ENCODE results near the gene DHRS13. TPM values are rescaled to one million over a fixed set of nuclear protein-coding genes. Genes with fewer than 3 reads are reported as not detected.

DHRS13 gene, protein sequence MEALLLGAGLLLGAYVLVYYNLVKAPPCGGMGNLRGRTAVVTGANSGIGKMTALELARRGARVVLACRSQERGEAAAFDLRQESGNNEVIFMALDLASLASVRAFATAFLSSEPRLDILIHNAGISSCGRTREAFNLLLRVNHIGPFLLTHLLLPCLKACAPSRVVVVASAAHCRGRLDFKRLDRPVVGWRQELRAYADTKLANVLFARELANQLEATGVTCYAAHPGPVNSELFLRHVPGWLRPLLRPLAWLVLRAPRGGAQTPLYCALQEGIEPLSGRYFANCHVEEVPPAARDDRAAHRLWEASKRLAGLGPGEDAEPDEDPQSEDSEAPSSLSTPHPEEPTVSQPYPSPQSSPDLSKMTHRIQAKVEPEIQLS
- 8.0 and 16.5 TPM in 2 replicates for total RNA-seq

DNA sequence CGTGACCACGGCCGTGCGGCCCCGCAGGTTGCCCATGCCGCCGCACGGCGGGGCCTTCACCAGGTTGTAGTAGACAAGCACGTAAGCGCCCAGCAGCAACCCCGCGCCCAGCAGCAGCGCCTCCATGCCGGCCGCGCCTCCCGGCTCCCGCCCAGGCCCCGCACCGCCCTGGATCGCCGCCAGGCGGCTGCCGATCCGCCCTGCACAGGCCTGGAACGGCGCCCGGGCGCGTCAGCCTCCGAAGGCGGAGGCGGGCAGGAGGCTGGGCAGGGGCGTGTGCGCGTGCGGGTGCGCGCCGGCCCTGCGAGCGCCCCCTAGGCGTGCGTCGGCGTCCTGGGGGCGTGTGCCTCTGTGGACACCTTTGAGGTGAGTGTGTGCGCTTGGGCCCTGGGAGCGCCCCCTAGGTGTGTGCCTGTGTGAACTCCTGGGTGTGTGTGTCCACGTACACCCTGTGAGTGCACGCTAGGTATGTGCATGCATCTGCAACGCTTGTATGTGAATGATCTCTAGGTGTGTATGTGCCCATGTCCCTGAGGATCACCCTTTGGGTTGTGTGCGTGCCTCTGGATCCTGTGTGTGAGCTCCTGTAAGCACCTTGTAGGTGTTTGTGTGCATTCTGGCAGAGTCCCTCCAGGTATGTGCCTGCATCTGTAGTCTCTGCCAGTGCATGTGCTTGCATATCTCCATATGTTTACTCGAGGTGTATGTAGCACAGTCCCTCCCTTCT, at the start of gene DHRS13:
Gene DHRS13 (minus strand): TSS at position 261 of the 727 bp plus-strand sequence. CDS start 135 bp downstream, at position 126.
- peak; percentile 70 for DNase-seq (ENCODE audit: low read depth)

DNA sequence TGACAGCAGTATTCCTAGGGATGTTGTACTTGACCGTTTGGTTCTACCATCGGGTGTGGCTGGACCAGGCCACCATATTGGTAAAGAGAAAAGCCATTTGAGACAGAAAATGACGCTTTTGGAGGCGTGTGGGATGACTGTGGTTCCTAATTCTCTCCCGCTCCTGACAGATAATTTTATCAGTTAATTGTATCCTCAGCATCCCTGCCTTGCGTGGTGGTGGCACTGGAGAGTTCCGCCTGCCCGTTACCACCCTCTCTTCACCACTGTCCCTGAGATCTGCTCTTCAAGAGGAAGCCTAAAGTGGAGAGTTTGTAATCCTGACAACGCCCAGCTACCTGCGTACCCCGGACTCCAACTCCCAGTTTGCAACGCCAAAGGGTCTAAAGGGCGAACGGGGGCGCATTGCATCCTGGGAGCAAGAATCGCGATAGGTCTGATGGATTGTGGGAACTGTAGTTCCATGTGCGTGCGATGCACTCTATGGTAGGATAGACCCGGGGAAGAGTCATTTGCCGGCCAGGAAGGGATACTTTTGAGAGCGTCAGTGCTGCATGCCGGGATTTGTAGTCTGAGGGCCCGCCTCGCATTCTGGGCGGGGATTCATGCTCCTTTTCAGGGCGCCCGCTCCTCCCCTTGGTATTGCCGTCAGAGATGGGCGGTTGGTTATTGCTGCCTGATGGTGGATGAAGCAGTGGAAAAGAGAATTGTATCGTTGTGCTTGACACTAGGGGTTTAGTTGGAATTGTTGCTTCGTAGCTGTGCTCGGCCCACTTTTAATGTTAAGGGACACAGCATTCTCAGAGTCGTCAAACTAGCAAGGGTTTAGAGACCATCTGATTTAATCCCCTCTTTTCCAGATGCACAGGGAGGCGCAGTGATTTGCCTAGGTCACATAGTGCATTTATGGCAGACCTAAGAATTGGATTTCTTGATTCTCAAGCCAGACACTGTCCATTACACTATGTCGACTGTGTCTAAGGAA, 49.4 kb upstream of the DHRS13 start:
- DNase-seq (ENCODE audit: low read depth): peak; percentile 99

DNA sequence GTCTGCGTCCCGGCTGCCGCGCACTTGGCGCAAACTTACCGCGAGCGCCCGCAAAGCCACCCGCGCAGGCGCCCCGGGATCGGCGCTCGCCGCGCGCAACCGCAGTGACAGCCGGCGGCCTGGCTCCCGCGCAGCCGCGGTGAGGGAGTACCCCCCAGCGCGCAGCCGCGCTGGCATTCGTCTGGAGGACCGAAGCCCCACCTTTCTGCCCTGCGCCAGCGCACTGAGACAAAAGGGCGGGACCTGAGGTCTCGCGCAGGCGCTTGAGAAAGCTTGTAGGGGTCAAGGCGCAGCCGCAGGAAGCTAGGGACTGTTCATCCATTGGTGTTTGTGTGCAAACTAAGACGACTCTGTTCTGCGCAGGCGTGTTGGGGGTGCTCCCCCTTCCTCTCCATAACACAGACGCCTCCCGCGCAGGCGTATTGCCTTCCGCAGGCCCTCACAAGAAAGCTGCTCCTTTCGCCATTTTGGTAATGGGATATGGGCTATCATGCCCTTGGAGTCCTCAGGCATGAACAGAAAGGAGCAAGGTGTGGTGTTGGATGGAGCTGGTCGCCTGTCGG, 48.6 kb upstream of the DHRS13 start, which contains the start of gene PHF12:
Gene PHF12 (minus strand): TSS at position 91 of the 563 bp plus-strand sequence. CDS start 558 bp downstream, outside the sequence.
- peak; percentile 100 for DNase-seq (ENCODE audit: low read depth)

DNA sequence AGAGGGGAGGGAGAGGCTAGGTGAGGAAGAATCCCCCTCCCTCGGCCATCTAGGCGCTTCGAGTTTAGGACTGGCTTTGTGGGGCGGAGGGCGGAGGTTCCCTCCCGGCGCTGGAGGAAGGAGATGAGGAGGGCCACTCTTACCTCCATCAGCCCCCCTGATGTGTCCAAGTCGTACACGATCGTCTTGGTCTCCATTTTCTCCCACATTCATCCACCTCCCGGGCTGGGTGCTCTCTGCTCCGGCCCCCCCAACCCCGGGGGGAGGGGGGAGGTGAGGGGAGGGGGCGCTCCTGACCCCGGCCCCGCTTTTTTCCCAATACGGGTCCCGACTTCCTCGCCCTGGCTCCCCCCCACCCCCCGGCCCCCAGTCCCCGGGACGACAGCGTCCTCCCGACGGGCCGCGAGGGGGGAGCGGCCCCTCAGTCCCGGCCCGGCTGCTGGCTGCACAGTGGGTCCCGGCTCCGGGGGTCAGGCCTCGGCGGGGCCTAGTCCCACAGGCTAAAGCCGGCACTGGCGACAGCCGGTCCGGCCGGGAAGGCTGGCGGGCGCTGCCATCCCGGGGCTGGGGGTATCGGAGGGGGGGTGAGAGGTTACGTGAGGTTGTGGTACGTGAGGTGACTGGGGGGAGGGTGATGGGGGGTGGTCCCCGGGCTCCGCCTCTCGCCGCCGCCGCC, 48.0 kb upstream of the DHRS13 start:
- DNase-seq (ENCODE audit: low read depth): no peak

DNA sequence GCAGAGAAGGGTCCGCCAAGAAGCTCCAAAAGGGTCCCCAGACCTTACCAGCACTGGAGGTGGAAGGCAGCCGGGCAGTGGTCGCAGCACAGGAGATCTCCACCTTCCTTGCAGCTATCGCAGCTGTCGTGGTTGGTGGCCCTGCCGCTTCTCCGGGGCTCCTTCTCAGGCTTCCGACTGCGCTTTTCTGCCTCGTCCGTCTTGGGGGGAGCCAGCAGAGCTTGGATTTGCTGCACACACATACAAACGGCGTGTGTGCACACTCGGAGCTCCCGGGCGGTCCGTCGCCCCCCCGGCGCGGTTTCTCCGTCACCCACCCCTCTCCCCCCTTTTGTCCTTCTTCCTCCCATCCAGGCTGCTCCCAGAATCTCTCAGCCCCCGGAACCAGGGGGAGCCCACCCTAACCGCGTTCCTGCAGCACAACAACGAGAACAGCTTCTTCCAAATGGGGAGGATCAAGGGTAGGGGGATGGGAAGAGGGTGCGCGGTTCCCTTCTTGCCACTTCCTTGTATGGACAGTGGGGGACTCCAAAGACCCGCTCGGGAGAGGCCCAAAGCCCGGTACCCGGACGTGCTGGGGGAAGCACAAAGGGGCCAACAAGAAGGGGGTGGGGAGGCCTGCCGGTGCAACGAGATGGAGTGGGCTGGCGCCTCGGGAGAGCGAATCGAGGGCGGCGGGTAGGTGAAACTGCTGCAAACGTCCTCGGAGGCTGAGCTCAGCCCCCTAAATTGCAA, 47.3 kb upstream of the DHRS13 start:
- no peak for DNase-seq (ENCODE audit: low read depth)

DNA sequence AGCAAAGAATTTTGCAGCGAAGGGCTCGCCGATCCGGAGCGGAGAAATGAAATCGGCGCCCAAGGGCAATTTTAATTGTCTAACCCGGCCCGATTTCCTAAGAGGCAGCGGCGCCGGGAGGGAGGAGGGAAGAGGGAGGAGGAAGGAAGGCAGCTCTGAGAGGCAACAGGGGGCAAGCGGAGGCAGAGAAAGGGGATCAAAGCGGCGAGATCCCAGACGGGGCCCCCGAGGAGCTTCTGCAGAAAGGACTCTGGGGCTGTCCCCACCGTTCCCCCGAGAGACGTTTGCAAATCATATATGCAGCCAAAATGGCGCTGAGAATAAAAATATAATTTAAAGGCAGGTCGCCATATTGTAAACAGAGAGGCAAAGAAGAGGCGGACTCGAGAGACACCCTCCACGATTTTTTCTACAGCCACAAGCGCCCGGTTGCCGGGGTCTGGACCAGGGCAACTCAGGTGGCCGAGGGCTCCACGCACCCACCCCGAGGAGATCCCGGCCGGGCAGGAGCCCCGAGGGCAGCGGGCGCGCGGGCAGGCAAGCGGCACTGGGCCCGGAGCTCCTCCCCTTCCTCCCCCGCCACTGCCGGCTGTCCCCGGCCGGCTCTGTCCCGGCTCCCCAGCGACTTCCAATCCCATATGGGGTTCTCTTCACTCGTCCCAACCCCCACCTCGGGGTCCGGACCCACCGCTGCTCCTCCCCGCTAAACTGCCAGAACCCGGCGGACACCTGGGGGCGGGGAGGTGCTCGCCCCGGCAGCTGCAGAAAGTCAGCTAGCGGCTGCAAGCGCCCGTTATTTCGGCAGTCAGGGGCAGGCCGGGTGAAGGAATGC, 46.5 kb upstream of the DHRS13 start:
- peak; percentile 46 for DNase-seq (ENCODE audit: low read depth)

DNA sequence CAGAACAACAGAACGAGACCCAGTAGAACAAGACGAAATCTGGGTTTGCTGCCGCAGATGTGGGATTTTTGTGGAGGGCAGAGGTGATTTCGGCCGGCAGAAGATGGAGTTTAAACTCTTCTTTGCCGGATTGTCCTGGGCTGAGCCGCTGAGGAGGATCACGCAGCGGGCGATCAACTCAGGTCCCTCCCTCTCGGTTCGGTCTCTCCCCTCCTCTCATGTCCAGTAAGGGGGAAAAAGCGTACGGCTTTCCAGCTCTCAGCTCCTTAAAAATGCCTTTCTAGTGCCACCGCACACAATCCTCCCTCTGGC, 46.0 kb upstream of the DHRS13 start:
- no peak for DNase-seq (ENCODE audit: low read depth)

DNA sequence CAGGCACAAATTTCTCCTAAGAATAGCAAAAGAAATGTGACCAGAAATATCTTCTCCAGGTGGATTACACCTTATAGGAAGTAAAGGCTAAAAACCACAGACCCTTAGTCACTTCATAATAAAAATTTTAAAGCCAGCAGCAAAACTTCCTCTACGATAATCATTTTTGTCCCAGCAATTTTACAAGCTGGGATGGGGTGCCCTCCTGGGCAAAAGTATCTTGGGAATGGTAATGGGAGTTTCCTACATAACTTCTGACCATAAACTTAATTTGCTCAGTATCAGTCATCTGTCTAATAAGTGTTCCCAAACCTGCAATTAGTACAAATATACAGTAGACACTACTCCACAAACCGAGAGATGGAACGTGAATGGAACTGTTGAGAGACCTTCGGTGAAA, 45.5 kb upstream of the DHRS13 start:
- DNase-seq (ENCODE audit: low read depth): no peak

DNA sequence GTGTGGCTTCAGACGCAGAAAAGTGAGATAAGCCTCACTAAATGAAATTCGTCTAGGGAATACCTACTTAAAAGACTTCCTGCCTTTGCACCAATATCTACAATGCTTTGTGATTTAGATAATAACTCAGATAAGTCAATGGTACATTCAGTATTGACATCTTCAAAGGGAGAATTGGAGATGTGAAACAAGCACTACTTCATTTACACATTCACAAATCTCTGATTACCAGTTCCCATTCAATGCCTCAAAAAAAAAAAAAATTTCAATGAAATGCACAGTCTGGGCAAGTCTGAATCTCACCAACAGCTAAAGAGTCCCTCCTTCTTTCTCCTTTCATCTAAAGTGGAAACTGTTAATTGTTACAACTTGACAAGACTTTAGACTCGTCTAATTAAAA, 44.8 kb upstream of the DHRS13 start:
- no peak for DNase-seq (ENCODE audit: low read depth)

DNA sequence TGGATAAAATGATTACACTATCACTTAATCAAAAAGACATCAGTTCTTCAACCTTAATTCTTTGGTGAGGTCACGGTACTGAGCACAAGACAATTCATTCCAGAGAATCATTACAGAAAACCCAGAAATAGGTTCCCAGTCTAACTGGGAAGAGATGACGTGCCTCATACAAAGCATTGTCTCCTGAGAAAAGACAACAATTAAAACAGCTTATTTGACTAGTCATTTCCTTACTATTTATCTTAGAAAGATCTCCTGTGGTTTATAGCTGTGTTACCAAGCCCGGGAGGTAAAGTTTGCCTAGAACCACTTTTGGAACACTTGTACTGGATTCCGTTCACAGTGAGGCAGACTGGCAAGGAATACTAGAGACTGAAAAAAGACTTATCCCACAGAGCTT, 43.4 kb upstream of the DHRS13 start:
- DNase-seq (ENCODE audit: low read depth): peak; percentile 92

DNA sequence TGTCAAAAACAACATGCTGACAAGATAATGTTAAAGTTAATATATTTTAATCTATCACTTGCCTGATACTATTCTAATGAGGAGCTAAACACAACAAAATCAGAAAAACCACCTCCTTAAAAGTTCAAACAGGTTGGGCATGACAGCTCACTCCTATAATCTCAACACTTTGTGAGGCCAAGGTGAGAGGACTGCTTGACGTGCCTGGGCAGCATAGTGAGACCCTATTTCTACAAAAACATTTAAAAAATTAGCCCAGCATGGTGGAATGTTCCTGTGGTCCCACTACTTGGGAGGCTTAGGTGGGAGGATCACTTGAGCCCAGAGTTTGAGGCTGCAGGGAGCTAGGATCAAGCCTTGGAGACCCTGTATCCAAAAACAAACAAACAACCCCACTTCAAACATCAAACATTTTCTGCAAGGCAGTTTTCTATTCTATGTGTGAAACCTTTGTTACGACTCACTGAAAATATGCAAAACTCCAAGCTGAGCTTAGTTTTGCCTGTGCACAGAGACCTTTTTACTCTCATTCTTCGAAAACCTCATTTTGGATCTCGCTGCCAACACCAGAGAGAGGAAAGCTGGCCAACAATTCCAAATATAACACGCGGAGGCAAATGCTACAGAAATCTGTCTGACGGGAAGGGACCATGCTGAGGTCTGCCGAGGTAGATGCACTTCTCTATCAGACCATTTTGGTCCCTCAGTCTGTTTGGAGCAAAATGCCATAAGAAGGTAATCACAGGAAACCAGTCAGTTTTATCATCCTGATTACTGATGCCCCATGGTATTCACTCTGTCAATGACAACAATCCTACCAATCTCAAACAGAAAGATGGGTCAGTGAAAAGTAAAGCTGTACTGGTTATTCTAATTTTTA, 42.2 kb upstream of the DHRS13 start:
- no peak for DNase-seq (ENCODE audit: low read depth)

DNA sequence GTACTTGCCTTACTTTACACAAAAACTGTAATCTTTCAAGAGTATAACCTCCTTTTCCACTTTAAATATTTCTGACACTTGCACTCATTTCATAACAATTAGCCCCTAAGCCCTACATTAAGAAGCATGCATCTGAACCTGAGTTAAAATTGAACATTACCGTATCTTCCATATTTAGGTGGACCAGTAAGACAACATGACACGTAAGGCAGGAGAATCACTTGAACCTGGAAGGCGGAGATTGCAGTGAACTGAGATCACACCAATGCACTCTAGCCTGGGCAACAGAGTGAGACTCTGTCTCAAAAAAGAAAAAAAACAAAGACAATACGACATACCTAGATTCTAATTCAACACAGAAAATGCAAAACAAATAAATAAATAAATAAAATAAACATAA, 41.5 kb upstream of the DHRS13 start:
- no peak for DNase-seq (ENCODE audit: low read depth)

DNA sequence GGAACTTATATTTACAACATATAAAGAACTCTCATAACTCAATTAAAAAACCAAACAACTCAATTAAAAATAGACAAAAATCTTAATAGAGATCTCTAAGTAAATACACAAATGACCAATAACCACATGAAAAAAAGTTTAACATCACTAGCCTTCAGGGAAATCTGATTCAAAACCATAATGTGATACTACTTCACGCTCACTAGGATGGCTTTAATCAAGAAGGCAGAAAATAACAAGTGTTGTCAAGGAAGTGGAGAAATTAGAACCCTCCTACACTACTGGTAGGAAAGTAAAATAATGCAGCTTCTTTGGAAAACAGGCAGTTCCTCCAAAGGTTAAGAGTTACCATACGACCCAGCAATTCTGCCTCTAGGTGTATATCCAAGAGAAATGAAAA, 40.0 kb upstream of the DHRS13 start:
- DNase-seq (ENCODE audit: low read depth): no peak

DNA sequence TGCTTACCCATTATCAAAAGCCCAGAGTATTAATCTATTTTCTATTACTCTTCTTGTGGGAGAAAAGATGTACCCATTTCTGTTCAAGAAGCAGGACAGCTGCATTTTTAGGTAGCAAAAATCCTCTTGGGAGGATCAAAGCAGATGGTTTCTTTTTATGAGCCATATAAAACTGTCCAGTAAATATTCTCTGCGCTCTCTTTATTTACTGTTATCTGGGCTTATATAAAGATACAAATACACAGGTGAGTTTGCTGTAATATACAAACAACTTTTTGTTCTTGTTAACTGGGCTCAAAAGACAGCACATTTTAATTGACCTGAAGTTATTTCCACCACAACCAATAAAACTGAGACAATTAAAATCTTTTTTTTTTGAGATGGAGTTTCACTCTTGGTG, 38.4 kb upstream of the DHRS13 start:
- DNase-seq (ENCODE audit: low read depth): no peak

DNA sequence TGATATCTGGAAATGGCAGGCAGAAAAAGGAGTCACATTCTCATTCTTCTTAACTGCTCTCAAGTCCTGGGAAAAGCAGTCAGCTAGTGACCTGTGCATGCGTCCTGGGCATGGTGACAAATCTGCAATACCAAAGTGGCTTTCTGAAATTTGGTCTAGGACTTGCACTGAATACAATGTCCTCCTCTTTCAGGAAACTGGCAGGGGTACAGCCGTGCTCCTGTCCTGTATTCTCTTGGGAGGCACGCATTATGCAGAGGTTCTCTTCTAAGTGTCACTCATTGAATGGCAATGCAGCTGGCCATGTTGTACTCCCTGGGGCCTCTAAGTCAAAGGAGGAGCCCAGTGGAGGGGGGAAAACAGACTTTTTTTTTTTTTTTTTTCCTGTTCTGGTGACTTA, 37.8 kb upstream of the DHRS13 start:
- DNase-seq (ENCODE audit: low read depth): no peak

DNA sequence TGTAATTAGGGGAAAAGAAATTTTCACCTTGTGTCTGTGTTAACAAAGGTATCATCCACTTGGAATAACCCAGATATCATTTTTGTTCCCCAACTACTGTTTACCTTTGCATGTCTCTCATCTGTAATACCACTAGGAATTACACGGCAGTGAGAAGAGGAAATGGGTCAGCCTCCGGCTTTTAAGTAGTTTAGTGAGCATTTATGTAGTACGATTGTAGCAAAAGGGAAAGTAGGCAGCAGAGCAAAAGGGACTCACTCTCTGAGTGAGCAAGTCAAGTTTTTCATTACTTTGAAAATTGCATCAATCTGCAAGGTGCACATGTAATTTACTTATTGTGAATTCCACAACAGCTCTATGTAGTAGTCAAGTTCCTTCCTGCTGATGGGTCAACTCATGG, 37.3 kb upstream of the DHRS13 start:
- no peak for DNase-seq (ENCODE audit: low read depth)

DNA sequence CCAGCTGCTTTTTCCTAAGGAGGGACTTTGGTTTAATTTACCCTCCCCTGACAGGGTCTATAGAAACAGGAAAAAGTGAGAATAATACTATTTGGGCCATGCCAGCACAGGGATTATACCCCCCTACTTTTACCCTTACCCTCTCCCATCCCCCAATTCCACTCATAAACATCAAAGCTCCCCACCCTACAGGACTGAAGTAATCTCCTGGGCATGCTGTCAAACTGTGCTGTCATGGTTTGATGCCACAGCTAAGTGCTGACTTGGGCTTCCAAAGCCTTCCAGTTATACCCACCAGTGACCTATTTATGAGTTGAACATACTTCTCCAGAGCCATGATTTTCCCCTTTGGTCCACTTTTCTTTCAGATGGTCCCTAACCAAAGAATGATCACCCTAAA, 35.7 kb upstream of the DHRS13 start:
- DNase-seq (ENCODE audit: low read depth): no peak

DNA sequence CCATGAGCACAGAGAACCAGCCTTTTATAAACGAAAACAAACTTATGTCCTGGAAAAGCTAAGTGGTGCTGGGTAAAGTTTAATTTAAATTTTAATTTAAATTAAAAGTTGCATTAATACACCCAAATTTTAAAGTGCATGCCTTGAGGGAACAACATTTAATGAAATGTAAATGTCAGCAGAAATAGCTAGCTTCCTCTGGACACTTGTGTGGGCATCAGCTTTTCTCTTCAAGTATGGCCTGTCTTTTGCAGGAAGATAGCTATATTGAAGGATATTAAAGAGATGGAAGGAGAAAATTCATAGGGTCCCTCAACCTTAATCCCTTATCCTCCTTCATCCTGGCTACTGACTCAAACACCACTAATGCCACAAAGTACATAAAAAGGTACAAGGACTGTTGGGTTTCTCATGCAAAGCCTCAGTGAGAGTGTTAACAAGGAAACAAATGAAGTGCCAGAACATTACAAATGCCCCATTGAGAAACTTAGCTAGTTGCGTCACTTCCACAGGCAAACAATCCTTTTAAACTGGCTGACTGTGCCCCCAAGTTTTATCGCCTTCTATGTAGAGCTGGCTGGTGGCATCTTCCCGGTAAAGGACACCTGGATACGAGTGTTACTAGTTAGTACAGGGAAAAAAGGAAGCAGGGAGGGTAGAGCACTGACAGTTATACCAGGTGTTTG, 34.3 kb upstream of the DHRS13 start:
- DNase-seq (ENCODE audit: low read depth): peak; percentile 85

Data from renal cortical epithelial cell (primary cell).